Measurements from ENCODE around the gene MRPS34.

DNA sequence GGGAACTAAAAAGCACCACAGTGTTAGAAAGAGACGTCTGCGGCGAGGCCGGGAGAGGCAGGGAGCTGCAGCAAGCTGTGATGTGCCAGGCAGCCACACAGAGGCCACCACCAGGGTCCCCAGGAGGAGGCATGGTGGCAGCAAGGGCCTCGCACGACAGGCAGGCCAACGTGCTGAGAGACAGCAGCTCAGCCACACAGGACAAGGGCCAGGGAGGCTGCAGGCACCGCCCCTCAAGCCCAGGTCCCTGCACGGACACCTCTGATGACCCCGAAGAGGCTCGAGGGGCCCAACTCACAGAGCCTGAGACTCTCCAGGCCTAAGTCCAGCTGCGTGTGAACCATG is 48.0 kb upstream of the MRPS34 start:
- TF ChIP-seq CTCF (IDR thresholded peaks at IDR 0.05) (no peak), POLR2A (IDR thresholded peaks at IDR 0.05) (no peak)
